Peyer's patch (tissue), 4 donors: Measurements from ENCODE around the gene SLC38A7. TPM values are rescaled to one million over a fixed set of nuclear protein-coding genes. Genes with fewer than 3 reads are reported as not detected.

Source experiments
- total RNA-seq, 4 donors: library from RNA; depleted of rRNA; stranded (reverse); fragments of >200 nt; gene quantifications; one replicate each; pipeline ENCODE4 v1.1.0, GENCODE V29; 2016

The SLC38A7 gene
- total RNA-seq, 4 donors from 2014 or later = 12.8 to 35.5 (median 18.1) TPM

Other genes with a start within 250 kb of the SLC38A7 start
- gene NDRG4, start 184.6 kb downstream of the SLC38A7 start, total RNA-seq = 1 to 10 TPM in 3 of 4 donors, not detected in 1; 2.1 to 7.1 (median 4.9) TPM
- 10 to 100 TPM; 27.3 to 60.5 (median 34.4) TPM for gene SETD6, start 169.3 kb downstream of the SLC38A7 start, total RNA-seq
- 100 to 1,000 TPM; 165 to 211 (median 190) TPM for gene CNOT1, start 54.9 kb downstream of the SLC38A7 start, total RNA-seq
- 10 to 100 TPM; 57.0 to 72.7 (median 67.1) TPM for gene GOT2, start 49.5 kb upstream of the SLC38A7 start, total RNA-seq